C1 segment of cervical spinal cord (tissue), 14 donors: ENCODE results near the gene LRRK1.

Source experiments
- DNase-seq, 14 donors: peaks; one replicate each; lab custom pipeline; 2025; lab: John Stamatoyannopoulos, UW

LRRK1 gene

GRCh38 chr15:101113114-101114005 is 194.2 kb downstream of the LRRK1 start:
- DNase-seq, result no peak

GRCh38 chr15:101114166-101114565 is 195.0 kb downstream of the LRRK1 start:
- no peak for DNase-seq

- no peak for DNase-seq
These were observed 195.5 kb downstream of the LRRK1 start for GRCh38 chr15:101114610-101115009.

- DNase-seq, result no peak
These were observed 196.2 kb downstream of the LRRK1 start for GRCh38 chr15:101115393-101115785.

GRCh38 chr15:101115786-101116680 is 196.9 kb downstream of the LRRK1 start:
- peak in 8 of 14 donors; percentile 13 to 47 (median 31) for DNase-seq

- no peak for DNase-seq
These were observed 197.5 kb downstream of the LRRK1 start for GRCh38 chr15:101116681-101116976.

GRCh38 chr15:101118116-101118515 is 199.0 kb downstream of the LRRK1 start:
- DNase-seq, result no peak

- no peak for DNase-seq
These were observed 199.5 kb downstream of the LRRK1 start for GRCh38 chr15:101118615-101119014.

- no peak for DNase-seq
These were observed 200.0 kb downstream of the LRRK1 start for GRCh38 chr15:101119181-101119580.
